ENCODE results near the gene MIEN1. TPM values are rescaled to one million over a fixed set of nuclear protein-coding genes. Genes with fewer than 3 reads are reported as not detected.

Gene MIEN1
- total and polyA plus RNA-seq, 2 of the 13 experiments (the other 11 are each of a cell fraction or from before 2014, with no cell fraction given): 40.6 to 56.6 TPM

GRCh38 chr17:39754161-39754957 lies 24.0 kb upstream of the MIEN1 start (continued):
- peak; percentile 91 for TF ChIP-seq HNF1B (CRISPR knock-in tag; IDR thresholded peaks at IDR 0.05)
- TF ChIP-seq ATF7 (IDR thresholded peaks at IDR 0.05): no peak
- TF ChIP-seq ATF7 (CRISPR knock-in tag; IDR thresholded peaks at IDR 0.05): peak; percentile 81; the same call in 1 of the 2 replicates
- peak; percentile 96 for TF ChIP-seq ZNF501 (CRISPR knock-in tag; IDR thresholded peaks at IDR 0.05)
- TF ChIP-seq MXD4 (CRISPR knock-in tag; IDR thresholded peaks at IDR 0.05): peak; percentile 96; the same call in 1 of the 2 replicates
- TF ChIP-seq SOX13 (IDR thresholded peaks at IDR 0.05): no peak
- peak in 1 of 2 experiments; percentile 58; a peak in 2 of 4 replicates for TF ChIP-seq SOX13 (CRISPR knock-in tag; conservative IDR thresholded peaks at IDR 0.05 in 1 of 2, IDR thresholded peaks at IDR 0.05 in 1 of 2)
- peak; percentile 57; the same call in 1 of the 2 replicates for TF ChIP-seq TFAP4 (IDR thresholded peaks at IDR 0.05; ENCODE audit: borderline replicate concordance, low read depth)
- TF ChIP-seq AKAP8 (CRISPR knock-in tag; IDR thresholded peaks at IDR 0.05): peak; percentile 43
- TF ChIP-seq MTF1 (CRISPR knock-in tag; IDR thresholded peaks at IDR 0.05): peak; percentile 18
- TF ChIP-seq RNF219 (CRISPR knock-in tag; IDR thresholded peaks at IDR 0.05): no peak
- TF ChIP-seq ZFP36L1 (CRISPR knock-in tag; IDR thresholded peaks at IDR 0.05): no peak
- 0 out of 2 replicates have a peak, but pooled peaks have one; percentile 18 for TF ChIP-seq GPN1 (CRISPR knock-in tag; IDR thresholded peaks at IDR 0.05; ENCODE audit: borderline replicate concordance)
- TF ChIP-seq CREM (IDR thresholded peaks at IDR 0.05): no peak
- TF ChIP-seq CREM (CRISPR knock-in tag; IDR thresholded peaks at IDR 0.05): no peak
- TF ChIP-seq HDAC6 (IDR thresholded peaks at IDR 0.05; ENCODE audit: low read depth, low read length): no peak
- no peak; the same call in 1 of the 2 replicates for TF ChIP-seq ZNF644 (CRISPR knock-in tag; IDR thresholded peaks at IDR 0.05; ENCODE audit: low read depth)
- TF ChIP-seq FUBP1 (CRISPR knock-in tag; IDR thresholded peaks at IDR 0.05; ENCODE audit: borderline replicate concordance): no peak
- no peak for TF ChIP-seq AFF4 (CRISPR knock-in tag; IDR thresholded peaks at IDR 0.05)

All from HepG2 (cell line).